K562 (cell line): ENCODE data around the gene CCDC159. TPM values are rescaled to one million over a fixed set of nuclear protein-coding genes. Genes with fewer than 3 reads are reported as not detected.

Experiments used
- ATAC-seq: fragments of 200-7000 bp; cut with Tn5 transposase; 3 replicates; pipeline ENCODE4 v1.9.1; 2020; ENCODE audit warnings: moderate library complexity
- BruUV-seq: library from RNA; stranded (reverse); fragments of 400-500 nt; replicated peaks from 2 replicates; lab custom pipeline; 2021; lab: Mats Ljungman, UMichigan
- CTCF ChIA-PET: fragments of 300-600 bp; formaldehyde crosslinking; extraction: SDS; loops from one replicate; lab custom pipeline; 2021; ENCODE audit warnings: low intra/inter-chr PET ratio; lab: Yijun Ruan, JAX
- POLR2A ChIA-PET: fragments of 300-600, 350-650 bp; sonication (Branson Sonifier 250); formaldehyde crosslinking; extraction: SDS; loops from one replicate; lab custom pipeline; 2021; ENCODE audit warnings: antibody characterized with exemption, inconsistent platforms; lab: Yijun Ruan, JAX
- DNase-seq, 4 experiments: peaks; one replicate each; pipeline versions ENCODE4 v3.0.0 to v3.0.0-alpha.2; 2011 to 2018; ENCODE audit warnings: low spot score in 3 of 4, mixed read lengths in 3 of 4; ENCODE audit errors: extremely low read depth in 1 of 4
- FAIRE-seq: peaks from 2 replicates; lab custom pipeline; 2011; peaks lifted over from hg19 to GRCh38; lab: Jason Lieb, UNC
- H2AFZ ChIP-seq: 2 replicates; pipeline ENCODE4 v1.6.0; 2011; ENCODE audit warnings: low read depth, low read length, control low read depth, inconsistent platforms
- H3K27ac ChIP-seq: fragments of 200-600 bp; 3 replicates; pipeline ENCODE4 v1.8.0; 2011; ENCODE audit warnings: low read depth, mild to moderate bottlenecking, control low read depth, inconsistent platforms, low read length, moderate library complexity, mixed read lengths; ENCODE audit errors: extremely low read depth
- H3K27me3 ChIP-seq, 2 experiments: fragments of 300-600 bp in 1 of 2; 2 replicates in 1 of 2; 3 replicates in 1 of 2; pipeline versions ENCODE4 v1.6.0 to v1.8.0; 2011; ENCODE audit warnings: inconsistent platforms in 2 of 2, low read length in 2 of 2, mild to moderate bottlenecking in 1 of 2, mixed read lengths in 1 of 2, moderate library complexity in 1 of 2; ENCODE audit not compliant: control insufficient read depth in 2 of 2, insufficient read depth in 2 of 2
- H3K36me3 ChIP-seq: fragments of 300-600 bp; 3 replicates; pipeline ENCODE4 v1.8.0; 2011; ENCODE audit warnings: mild to moderate bottlenecking, low read length, inconsistent platforms; ENCODE audit not compliant: control insufficient read depth, insufficient read depth
- H3K4me1 ChIP-seq, 2 experiments: fragments of 200-600 bp in 1 of 2; replicated peaks in 1 of 2; 2 replicates in 1 of 2; 3 replicates in 1 of 2; pipeline versions ENCODE4 v1.5.1 to v1.8.0; 2011; ENCODE audit warnings: inconsistent platforms in 2 of 2, low read length in 2 of 2, mild to moderate bottlenecking in 1 of 2, mixed read lengths in 1 of 2, moderate library complexity in 1 of 2; ENCODE audit not compliant: control insufficient read depth in 2 of 2, insufficient read depth in 2 of 2
- H3K4me2 ChIP-seq: 2 replicates; pipeline ENCODE4 v1.6.1; 2011; ENCODE audit warnings: low read length, control low read depth, inconsistent platforms, mixed read lengths; ENCODE audit not compliant: insufficient read depth
- H3K4me3 ChIP-seq: fragments of 200-600 bp; sonication (generic), shearing (Covaris generic); 2 replicates; pipeline ENCODE4 v1.5.1; 2016; ENCODE audit warnings: control low read depth, inconsistent platforms
- H3K79me2 ChIP-seq: fragments of 200-600 bp; 3 replicates; pipeline ENCODE4 v1.8.0; 2011; ENCODE audit warnings: low read length, inconsistent platforms; ENCODE audit not compliant: control insufficient read depth, insufficient read depth
- H3K9ac ChIP-seq, 2 experiments: 2 replicates each; pipeline versions ENCODE4 v1.6.0 to v1.6.1; 2011; ENCODE audit warnings: low read depth in 2 of 2, low read length in 2 of 2, control low read depth in 1 of 2, inconsistent platforms in 1 of 2, mild to moderate bottlenecking in 1 of 2, mixed read lengths in 1 of 2; ENCODE audit not compliant: insufficient read depth in 1 of 2
- H3K9me1 ChIP-seq: one replicate; pipeline ENCODE4 v1.6.0; 2011; ENCODE audit warnings: inconsistent platforms, mild to moderate bottlenecking, low read length, moderate library complexity; ENCODE audit not compliant: control insufficient read depth, insufficient read depth
- H3K9me3 ChIP-seq: replicated peaks from 2 replicates; pipeline ENCODE4 v1.5.1; 2011; ENCODE audit warnings: low read depth, low read length, inconsistent platforms; ENCODE audit not compliant: control insufficient read depth, insufficient read depth
- H4K20me1 ChIP-seq: replicated peaks from 2 replicates; pipeline ENCODE4 v1.6.1; 2011; ENCODE audit warnings: low read length, inconsistent platforms, mixed read lengths; ENCODE audit not compliant: control insufficient read depth, insufficient read depth
- ESRRA ChIP-seq: fragments of 450-650 bp; IDR thresholded peaks from 2 replicates; pipeline ENCODE4 v1.6.1; 2014; ENCODE audit warnings: low read depth, mild to moderate bottlenecking, moderate library complexity, borderline replicate concordance
- KAT2B ChIP-seq: IDR thresholded peaks from one replicate; pipeline ENCODE4 v1.6.1; 2012; ENCODE audit warnings: low read depth, mild to moderate bottlenecking, control low read depth, inconsistent platforms, low read length, moderate library complexity
- KDM5B ChIP-seq: fragments of 200-600 bp; sonication (generic); IDR thresholded peaks from 2 replicates; pipeline ENCODE4 v1.6.1; 2012; ENCODE audit warnings: low read depth, mild to moderate bottlenecking, moderate library complexity, low read length, control low read depth, inconsistent platforms; ENCODE audit not compliant: insufficient replicate concordance
- MTA2 ChIP-seq: fragments of 450-650 bp; IDR thresholded peaks from 2 replicates; pipeline ENCODE4 v1.6.1; 2016; ENCODE audit warnings: low read depth
- NFIC ChIP-seq: fragments of 450-650 bp; IDR thresholded peaks from 2 replicates; pipeline ENCODE4 v1.6.1; 2017; ENCODE audit warnings: mild to moderate bottlenecking, inconsistent platforms
- NR2C1 ChIP-seq, 2 experiments: fragments of 450-650 bp; IDR thresholded peaks; 2 replicates each; pipeline ENCODE4 v1.6.1; 2017; ENCODE audit warnings: mild to moderate bottlenecking in 2 of 2, antibody characterized with exemption in 1 of 2, inconsistent platforms in 1 of 2, missing compliant biosample characterization in 1 of 2, missing genetic modification characterization in 1 of 2
- NR2C2 ChIP-seq, 2 experiments: fragments of 200-800 bp in 1 of 2; sonication (Bioruptor generic) in 1 of 2; sonication (generic) in 1 of 2; formaldehyde crosslinking in 1 of 2; IDR thresholded peaks; 2 replicates each; pipeline versions ENCODE4 v1.6.1 to v1.8.0; 2016 to 2022; ENCODE audit warnings: mild to moderate bottlenecking in 1 of 2, missing compliant biosample characterization in 1 of 2, missing genetic modification characterization in 1 of 2, missing genetic modification reagents in 1 of 2
- NR2F6 ChIP-seq: fragments of 450-650 bp; formaldehyde crosslinking; IDR thresholded peaks from 2 replicates; pipeline ENCODE4 v1.4.0; 2020; ENCODE audit warnings: mild to moderate bottlenecking
- NR3C1 ChIP-seq: sonication (generic); formaldehyde crosslinking; IDR thresholded peaks from 2 replicates; pipeline ENCODE4 v1.8.1; 2022; ENCODE audit warnings: missing genetic modification reagents
- NRF1 ChIP-seq, 2 experiments: fragments of 450-650 bp; IDR thresholded peaks in 1 of 2; conservative IDR thresholded peaks in 1 of 2; 2 replicates each; pipeline ENCODE4 v1.6.1; 2014; ENCODE audit warnings: mild to moderate bottlenecking in 2 of 2
- PRPF4 ChIP-seq: fragments of 200-400 bp; formaldehyde crosslinking; IDR thresholded peaks from one replicate; pipeline ENCODE4 v1.6.1; 2017; ENCODE audit warnings: low read length, low read depth, mild to moderate bottlenecking; ENCODE audit not compliant: insufficient read depth, poor library complexity, severe bottlenecking
- SIRT6 ChIP-seq: IDR thresholded peaks from one replicate; pipeline ENCODE4 v1.6.1; 2012; ENCODE audit warnings: low read depth, mild to moderate bottlenecking, control low read depth, inconsistent platforms, low read length, moderate library complexity
- TCF7L2 ChIP-seq: fragments of 150-350 bp; IDR thresholded peaks from 2 replicates; pipeline ENCODE4 v1.6.1; 2016; ENCODE audit warnings: low read depth, mild to moderate bottlenecking, low read length, moderate library complexity
- TRIM24 ChIP-seq, 2 experiments: fragments of 450-650 bp; IDR thresholded peaks; 2 replicates each; pipeline ENCODE4 v1.6.1; 2016
- ZBTB7A ChIP-seq: IDR thresholded peaks from 2 replicates; pipeline ENCODE4 v1.6.1; 2011; ENCODE audit warnings: low read depth, mild to moderate bottlenecking, low read length, moderate library complexity, borderline replicate concordance; ENCODE audit not compliant: control insufficient read depth
- ZNF431 ChIP-seq: sonication (generic); formaldehyde crosslinking; IDR thresholded peaks from 2 replicates; pipeline ENCODE4 v1.8.0; 2022; ENCODE audit warnings: mild to moderate bottlenecking, missing genetic modification reagents
- ZNF589 ChIP-seq: fragments of 200-800 bp; sonication (Bioruptor generic); IDR thresholded peaks from 2 replicates; pipeline ENCODE4 v1.6.1; 2016; ENCODE audit warnings: low read depth, missing genetic modification characterization, missing compliant biosample characterization
- ZNF668 ChIP-seq: fragments of 250-450 bp; sonication (Bioruptor Pico); IDR thresholded peaks from 2 replicates; pipeline ENCODE4 v1.8.0; 2022; ENCODE audit warnings: mild to moderate bottlenecking, inconsistent platforms
- ZNF707 ChIP-seq: fragments of 250-450 bp; sonication (Bioruptor Pico); conservative IDR thresholded peaks from 2 replicates; pipeline ENCODE4 v1.8.0; 2022; ENCODE audit warnings: inconsistent platforms, mild to moderate bottlenecking, moderate library complexity
- WGBS: fragments of 100-300 bp; shearing (Covaris generic); methylation state at CpG from one replicate; pipeline ENCODE4 v1.1.6; 2016; ENCODE audit warnings: low coverage, mixed read lengths; ENCODE audit not compliant: insufficient coverage; ENCODE audit errors: missing lambda C conversion rate; 5-methylcytosine and 5-hydroxymethylcytosine counted together
- in situ Hi-C: fragments of 300-500 bp; cut with MboI; formaldehyde crosslinking; loops from 4 replicates; pipeline ENCODE4 v1.15.0; 2018; ENCODE audit warnings: inconsistent platforms, mixed read lengths
- intact Hi-C: fragments of 100-400 bp; cut with micrococcal nuclease; formaldehyde crosslinking; loops from 2 replicates; pipeline ENCODE4 v1.14.2; 2022
- polyA plus RNA-seq, 8 experiments: library from polyadenylated mRNA; depleted of rRNA in 4 of 8; stranded (reverse) in 5 of 8; unstranded in 3 of 8; fragments of >200 nt; fragmentation: Nextera tagmentation in 2 of 8; fragmentation: Illumina TruSeq in 1 of 8; extraction: Ambion mirVana in 2 of 8; extraction: Trizol in 1 of 8; gene quantifications; 2 replicates each; pipeline versions ENCODE4 v1.2.1 to v1.2.3, GENCODE V29; 2011 to 2014; ENCODE audit warnings: inconsistent platforms in 1 of 8, missing spikeins in 1 of 8
- total RNA-seq, 7 experiments: library from RNA; depleted of rRNA in 6 of 7; stranded (reverse); fragments of >200 nt in 6 of 7; fragmentation: Illumina TruSeq in 2 of 7; extraction: Trizol in 2 of 7; gene quantifications; 2 replicates each; pipeline versions ENCODE4 v1.2.1 to v1.2.3, GENCODE V29; 2011 to 2021; ENCODE audit warnings: low replicate concordance in 1 of 7
- TF ChIP-seq, protein P1 (sequence below): fragments of 200-800 bp; sonication (Bioruptor generic); IDR thresholded peaks from 2 replicates; pipeline ENCODE4 v1.6.1; 2017; ENCODE audit warnings: missing genetic modification characterization, missing compliant biosample characterization

The CCDC159 gene
- total and polyA plus RNA-seq, 9 of the 15 experiments (the other 6 are each of a cell fraction or from before 2014, with no cell fraction given) = 0.68 to 10.1 (median 4.7) TPM

DNA sequence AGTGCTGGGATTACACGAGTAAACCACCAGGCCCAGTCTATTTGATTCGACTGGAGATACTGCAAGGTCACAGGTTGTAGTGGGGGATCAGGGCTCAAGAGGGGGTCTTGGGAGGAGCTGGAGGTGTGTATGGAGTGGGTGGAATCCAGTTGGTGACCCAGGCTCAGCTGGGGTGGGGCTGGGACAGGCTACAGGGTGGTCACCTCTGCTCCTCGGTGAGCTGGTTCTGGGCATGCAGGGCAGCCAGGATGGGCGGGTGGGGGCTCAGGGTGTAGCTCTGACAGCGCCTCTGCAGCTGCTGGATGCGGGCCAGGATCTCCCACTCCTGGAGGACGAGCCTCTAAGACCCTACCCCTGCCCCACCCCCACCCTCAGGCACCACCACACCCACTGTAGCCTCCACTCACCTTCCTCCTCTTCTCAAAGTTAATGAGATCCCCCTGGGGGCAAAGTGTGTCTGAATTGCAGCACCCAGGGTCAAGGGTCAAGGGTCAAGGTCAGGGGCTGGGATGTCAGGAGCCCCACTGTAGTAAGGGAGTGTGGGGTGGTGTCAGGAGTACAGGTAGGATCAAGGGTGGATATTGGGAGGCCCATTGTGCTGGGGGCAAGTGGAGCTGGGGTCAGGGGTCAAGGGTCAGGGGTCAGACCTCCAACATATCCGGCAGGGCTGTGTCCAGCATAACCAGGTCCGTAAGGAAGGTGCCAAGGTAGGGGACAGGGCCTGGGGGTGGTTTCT lies 55.7 kb downstream of the CCDC159 start:
- H3K4me3 ChIP-seq = no peak overlapping the region
- H3K27ac ChIP-seq = no peak overlapping the region
- H3K4me2 ChIP-seq = no peak overlapping the region
- ATAC-seq = no peak
- no peaks in the 10 kb centered on the region for H3K79me2 ChIP-seq
- H3K27me3 ChIP-seq = no peaks in the 10 kb centered on the region
- BruUV-seq = no TSS peak
- no peak for FAIRE-seq
- 65% methylated on average over 5 of the region's 9 CpGs for WGBS
- CTCF ChIA-PET = no interaction called here
- DNase-seq = peak in 1 of 4 experiments; percentile 10
- no peaks in the 10 kb centered on the region for H3K9me3 ChIP-seq
- in situ Hi-C loops = no loop called here
- H3K9me1 ChIP-seq = no peaks in the 10 kb centered on the region
- H3K4me1 ChIP-seq = peaks cover 6 to 25% of the 10 kb centered on the region in 2 experiments; a peak in 4 of 5 replicates
- H4K20me1 ChIP-seq = no peaks in the 10 kb centered on the region
- intact Hi-C loops = no loop called here
- POLR2A ChIA-PET = no interaction called here
- H3K9ac ChIP-seq = no peak overlapping the region
- no peaks in the 10 kb centered on the region for H3K36me3 ChIP-seq
- H2AFZ ChIP-seq = no peak overlapping the region
- TF ChIP-seq KAT2B = no peak
- no peak for TF ChIP-seq ZNF707 (CRISPR knock-in tag)
- TF ChIP-seq ZBTB7A = 0 out of 2 replicates have a peak, but pooled peaks have one; percentile 30
- TF ChIP-seq TRIM24 (IDR thresholded peaks at IDR 0.05) = peak; percentile 77 to 88; a peak in 3 of 4 replicates
- TF ChIP-seq NRF1 (conservative IDR thresholded peaks at IDR 0.05 in 1 of 2, IDR thresholded peaks at IDR 0.05 in 1 of 2) = no peak
- TF ChIP-seq NR3C1 = no peak
- no peak for TF ChIP-seq TCF7L2
- peak; percentile 47 for TF ChIP-seq NFIC
- peak; percentile 70 for TF ChIP-seq MTA2
- peak; percentile 99 for TF ChIP-seq NR2C2 (CRISPR knock-in tag; IDR thresholded peaks at IDR 0.05)
- TF ChIP-seq NR2C2 (tag; IDR thresholded peaks at IDR 0.05) = peak; percentile 98
- peak; percentile 99 for TF ChIP-seq NR2C1 (IDR thresholded peaks at IDR 0.05)
- peak; percentile 100 for TF ChIP-seq NR2C1 (tag; IDR thresholded peaks at IDR 0.05)
- TF ChIP-seq, protein P1, sequence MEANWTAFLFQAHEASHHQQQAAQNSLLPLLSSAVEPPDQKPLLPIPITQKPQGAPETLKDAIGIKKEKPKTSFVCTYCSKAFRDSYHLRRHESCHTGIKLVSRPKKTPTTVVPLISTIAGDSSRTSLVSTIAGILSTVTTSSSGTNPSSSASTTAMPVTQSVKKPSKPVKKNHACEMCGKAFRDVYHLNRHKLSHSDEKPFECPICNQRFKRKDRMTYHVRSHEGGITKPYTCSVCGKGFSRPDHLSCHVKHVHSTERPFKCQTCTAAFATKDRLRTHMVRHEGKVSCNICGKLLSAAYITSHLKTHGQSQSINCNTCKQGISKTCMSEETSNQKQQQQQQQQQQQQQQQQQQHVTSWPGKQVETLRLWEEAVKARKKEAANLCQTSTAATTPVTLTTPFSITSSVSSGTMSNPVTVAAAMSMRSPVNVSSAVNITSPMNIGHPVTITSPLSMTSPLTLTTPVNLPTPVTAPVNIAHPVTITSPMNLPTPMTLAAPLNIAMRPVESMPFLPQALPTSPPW = no peak
- TF ChIP-seq SIRT6 = no peak
- TF ChIP-seq ZNF668 = no peak
- TF ChIP-seq KDM5B = no peak
- 0 out of 2 replicates have a peak, but pooled peaks have one; percentile 68 for TF ChIP-seq NR2F6
- peak; percentile 99 for TF ChIP-seq ESRRA
- TF ChIP-seq ZNF589 (CRISPR knock-in tag) = no peak
- no peak for TF ChIP-seq ZNF431
- TF ChIP-seq PRPF4 = no peak
